ENCODE data around the gene TLE7.

Gene TLE7

DNA sequence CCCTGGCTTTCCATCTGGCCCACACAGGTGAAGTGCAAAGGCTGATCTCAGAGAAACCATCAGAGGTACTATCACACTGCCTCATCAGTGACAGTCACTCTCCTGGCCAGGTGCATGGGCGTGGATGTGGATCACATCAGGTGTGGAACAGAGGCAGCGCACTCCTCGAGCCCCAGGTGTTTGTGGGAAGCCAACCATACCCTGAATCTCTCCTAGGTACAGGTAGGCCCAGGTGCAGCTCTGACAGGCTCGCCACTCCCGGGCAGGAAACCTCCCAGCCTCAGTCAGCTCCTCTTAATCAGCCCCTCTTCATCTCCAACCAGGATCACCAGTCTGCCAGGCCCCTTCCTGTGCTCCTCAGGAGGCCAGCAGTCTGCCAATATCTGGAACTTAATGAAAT, 31.7 kb downstream of the TLE7 start:
- no peak for DNase-seq

- DNase-seq = no peak
These were observed 32.7 kb downstream of the TLE7 start for GRCh38 chr16:71409011-71409775.

- DNase-seq = no peak
These were observed 33.3 kb downstream of the TLE7 start for GRCh38 chr16:71408536-71408935.

DNA sequence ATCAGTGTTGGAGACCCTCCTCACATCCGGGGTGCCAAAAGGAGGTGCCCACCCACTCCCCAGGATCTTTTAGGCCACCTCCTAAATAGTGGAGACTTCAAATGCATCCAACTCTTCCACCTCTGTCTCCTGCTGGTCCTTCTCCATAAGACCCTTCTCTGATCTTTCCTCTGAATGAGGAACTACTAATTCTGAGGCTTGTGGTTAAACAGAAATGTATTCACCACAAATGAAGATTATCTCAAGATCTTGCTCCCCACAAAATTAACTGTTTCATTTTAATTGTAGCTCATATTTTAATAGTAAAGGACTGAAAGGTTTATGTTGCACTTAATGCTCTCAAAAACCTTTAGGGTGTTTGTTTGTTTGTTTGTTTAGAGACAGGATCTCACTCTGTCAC, 34.1 kb downstream of the TLE7 start:
- no peak for DNase-seq

DNA sequence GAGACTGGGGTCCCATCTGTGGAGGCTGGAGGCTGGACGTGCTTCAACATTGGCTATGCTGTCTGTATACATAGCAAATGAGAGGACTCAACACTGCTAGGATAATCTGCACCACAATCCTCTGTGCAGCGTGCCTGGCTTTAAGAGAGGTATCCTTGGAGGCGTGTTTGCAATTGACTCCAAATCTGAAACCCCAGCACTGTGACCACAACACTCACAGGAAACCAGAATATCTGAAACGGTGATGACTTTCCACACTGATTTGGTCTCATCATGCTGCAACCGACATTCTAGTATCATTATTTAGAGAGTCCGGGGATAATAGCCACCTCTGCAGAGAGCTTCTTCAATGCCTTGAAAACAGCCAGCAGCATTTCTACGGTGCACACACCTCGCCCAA, 35.1 kb downstream of the TLE7 start:
- no peak for DNase-seq

GRCh38 chr16:71406316-71406715, 35.5 kb downstream of the TLE7 start:
- DNase-seq = no peak

DNA sequence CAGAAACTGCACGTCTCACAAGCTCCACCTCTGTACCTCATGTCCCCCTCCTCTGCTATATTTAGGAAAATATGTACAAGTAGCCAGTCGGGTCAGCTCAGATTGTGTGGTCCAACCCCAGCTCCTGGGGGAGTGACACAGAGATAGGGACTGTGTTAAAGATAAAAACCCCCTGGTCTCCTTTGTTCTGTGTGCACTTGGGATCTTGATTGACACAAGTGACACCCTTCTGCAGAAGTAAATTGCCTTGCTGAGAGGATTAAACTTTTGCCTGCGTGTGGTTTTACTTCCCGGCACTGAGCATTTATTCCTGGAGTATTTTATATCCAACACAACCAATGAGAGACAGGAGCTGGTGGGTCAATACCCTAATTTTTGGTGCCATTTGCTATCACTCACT, 37.5 kb downstream of the TLE7 start:
- DNase-seq = no peak

- no peak for DNase-seq
These were observed 39.2 kb downstream of the TLE7 start for GRCh38 chr16:71402674-71403073.

- DNase-seq = no peak
These were observed 39.8 kb downstream of the TLE7 start for GRCh38 chr16:71402007-71402406.

DNA sequence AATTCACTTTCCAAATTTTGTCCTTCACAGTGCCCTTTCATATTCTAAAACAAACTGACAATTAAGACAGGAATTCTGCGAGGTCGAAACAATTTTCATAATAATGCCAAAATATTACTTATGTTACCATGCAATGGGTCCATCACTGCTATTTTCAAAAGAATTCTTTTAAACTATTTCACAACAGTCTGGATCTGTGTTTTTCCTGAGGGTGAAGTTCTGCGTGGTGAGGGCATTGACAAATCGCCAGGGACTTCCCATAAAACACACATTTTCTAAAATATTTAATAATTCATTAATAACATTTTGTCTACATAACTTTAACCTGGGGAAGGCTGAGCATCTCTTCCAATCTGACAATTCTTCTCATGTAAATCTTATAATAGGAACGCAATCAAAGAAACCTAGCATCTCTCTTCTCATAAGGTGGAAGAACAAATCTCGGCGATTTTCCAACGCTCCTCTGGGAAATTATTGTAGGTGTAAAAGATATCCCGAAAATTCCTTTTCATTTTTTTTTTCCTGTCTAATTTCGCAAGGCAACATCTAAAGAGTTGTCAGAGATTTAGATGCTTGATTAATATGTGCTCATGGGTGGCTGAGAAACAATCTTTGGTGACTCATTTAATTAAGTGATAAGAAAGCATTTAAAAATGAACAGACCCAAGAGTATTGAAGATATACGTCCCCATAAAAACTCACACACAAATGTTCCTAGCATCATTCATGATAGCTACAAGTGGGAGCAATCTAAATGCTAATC, 41.9 kb downstream of the TLE7 start:
- DNase-seq = no peak

- no peak for DNase-seq
These were observed 45.3 kb downstream of the TLE7 start for GRCh38 chr16:71396594-71396993.

DNA sequence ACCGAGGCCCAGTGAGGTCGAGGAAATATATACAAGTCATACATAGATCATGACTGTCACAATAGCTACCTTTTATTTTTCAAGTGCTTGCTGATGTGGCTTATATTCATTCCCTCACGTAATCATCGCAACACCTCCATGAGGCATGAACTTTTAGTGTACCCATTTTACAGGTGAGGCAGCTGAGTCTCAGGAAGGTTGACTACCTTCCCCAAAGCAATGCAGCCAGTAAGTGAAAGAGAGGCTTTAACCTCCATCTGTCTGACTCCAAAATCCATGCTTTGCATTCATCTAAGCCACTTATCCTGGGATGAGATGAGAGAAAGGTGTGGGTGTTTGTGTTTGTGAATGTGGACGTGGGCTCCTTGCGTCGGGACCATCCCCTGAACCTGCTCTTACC, 52.5 kb downstream of the TLE7 start:
- DNase-seq = no peak

GRCh38 chr16:71387045-71387871, 54.6 kb downstream of the TLE7 start:
- no peak for DNase-seq

GRCh38 chr16:71384073-71384724, 57.7 kb downstream of the TLE7 start:
- DNase-seq = no peak

- DNase-seq = no peak
These were observed 58.6 kb downstream of the TLE7 start for GRCh38 chr16:71383054-71383773.

DNA sequence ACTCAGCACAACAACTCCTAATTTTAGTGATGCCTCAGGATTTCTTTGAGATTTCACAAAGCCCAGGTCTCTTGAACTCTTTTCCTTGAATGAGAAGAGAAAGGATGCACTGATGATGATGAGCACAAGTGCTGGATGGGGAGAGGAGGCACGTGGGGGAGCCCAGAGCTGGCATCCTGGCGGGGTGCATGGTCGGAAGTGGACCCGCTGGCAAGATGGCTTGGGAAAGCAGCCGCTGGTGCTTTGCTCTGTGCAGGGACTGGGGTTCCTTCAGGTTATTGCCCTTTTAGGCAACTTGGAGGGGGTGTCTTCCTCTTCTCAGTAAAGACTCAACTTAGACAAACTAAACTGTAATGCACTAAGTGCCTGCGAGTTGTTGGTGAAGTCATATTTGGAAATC, 61.0 kb downstream of the TLE7 start:
- DNase-seq = no peak
